ENCODE measurements around the gene CASP10.
"Not testable (repeated sequence)": the region's sequence is repeated elsewhere in the genome, so short reads cannot be mapped to it uniquely, and the experiment has no call there.

Gene CASP10

GRCh38 chr2:201174687-201175086 is 8.3 kb upstream of the CASP10 start:
- no peak overlapping the region for H3K4me3 ChIP-seq (ENCODE audit: low read depth, low read length)
- DNase-seq (ENCODE audit: low read depth) = no peak
- no peak for TF ChIP-seq CTCF (IDR thresholded peaks at IDR 0.05; ENCODE audit: control insufficient read depth, extremely low read depth, insufficient read depth)

GRCh38 chr2:201176081-201176481 is 6.9 kb upstream of the CASP10 start:
- TF ChIP-seq CTCF (IDR thresholded peaks at IDR 0.05; ENCODE audit: control insufficient read depth, extremely low read depth, insufficient read depth) = no peak
- no peak overlapping the region for H3K4me3 ChIP-seq (ENCODE audit: low read depth, low read length)
- no peak for DNase-seq (ENCODE audit: low read depth)

GRCh38 chr2:201180010-201180409 is 2.9 kb upstream of the CASP10 start:
- H3K4me3 ChIP-seq (ENCODE audit: low read depth, low read length) = no peak overlapping the region
- DNase-seq (ENCODE audit: low read depth) = no peak
- TF ChIP-seq CTCF (IDR thresholded peaks at IDR 0.05; ENCODE audit: control insufficient read depth, extremely low read depth, insufficient read depth) = no peak

- no peak for TF ChIP-seq CTCF (IDR thresholded peaks at IDR 0.05; ENCODE audit: control insufficient read depth, extremely low read depth, insufficient read depth)
- peak overlapping the region; percentile 38 for H3K4me3 ChIP-seq (ENCODE audit: low read depth, low read length)
- no peak for DNase-seq (ENCODE audit: low read depth)
These were observed 405 bp downstream of the CASP10 start for GRCh38 chr2:201183365-201183727.

GRCh38 chr2:201183835-201184234 is 894 bp downstream of the CASP10 start:
- H3K4me3 ChIP-seq (ENCODE audit: low read depth, low read length) = peak overlapping the region; percentile 38; the same call in 1 of the 2 replicates
- not testable (repeated sequence) for DNase-seq (ENCODE audit: low read depth)

GRCh38 chr2:201184248-201184647 is 1.3 kb downstream of the CASP10 start:
- DNase-seq (ENCODE audit: low read depth); H3K4me3 ChIP-seq (ENCODE audit: low read depth, low read length): not testable (repeated sequence)

- no peak overlapping the region for H3K4me3 ChIP-seq (ENCODE audit: low read depth, low read length)
- no peak for TF ChIP-seq CTCF (IDR thresholded peaks at IDR 0.05; ENCODE audit: control insufficient read depth, extremely low read depth, insufficient read depth)
- DNase-seq (ENCODE audit: low read depth) = no peak
These were observed 2.9 kb downstream of the CASP10 start for GRCh38 chr2:201185863-201186262.

- TF ChIP-seq CTCF (IDR thresholded peaks at IDR 0.05; ENCODE audit: control insufficient read depth, extremely low read depth, insufficient read depth) = no peak
- no peak for DNase-seq (ENCODE audit: low read depth)
- no peak overlapping the region for H3K4me3 ChIP-seq (ENCODE audit: low read depth, low read length)
These were observed 4.0 kb downstream of the CASP10 start for GRCh38 chr2:201186982-201187381.

Data from LNCaP clone FGC (cell line).